ENCODE data around the gene SLC6A13.

SLC6A13 gene

DNA sequence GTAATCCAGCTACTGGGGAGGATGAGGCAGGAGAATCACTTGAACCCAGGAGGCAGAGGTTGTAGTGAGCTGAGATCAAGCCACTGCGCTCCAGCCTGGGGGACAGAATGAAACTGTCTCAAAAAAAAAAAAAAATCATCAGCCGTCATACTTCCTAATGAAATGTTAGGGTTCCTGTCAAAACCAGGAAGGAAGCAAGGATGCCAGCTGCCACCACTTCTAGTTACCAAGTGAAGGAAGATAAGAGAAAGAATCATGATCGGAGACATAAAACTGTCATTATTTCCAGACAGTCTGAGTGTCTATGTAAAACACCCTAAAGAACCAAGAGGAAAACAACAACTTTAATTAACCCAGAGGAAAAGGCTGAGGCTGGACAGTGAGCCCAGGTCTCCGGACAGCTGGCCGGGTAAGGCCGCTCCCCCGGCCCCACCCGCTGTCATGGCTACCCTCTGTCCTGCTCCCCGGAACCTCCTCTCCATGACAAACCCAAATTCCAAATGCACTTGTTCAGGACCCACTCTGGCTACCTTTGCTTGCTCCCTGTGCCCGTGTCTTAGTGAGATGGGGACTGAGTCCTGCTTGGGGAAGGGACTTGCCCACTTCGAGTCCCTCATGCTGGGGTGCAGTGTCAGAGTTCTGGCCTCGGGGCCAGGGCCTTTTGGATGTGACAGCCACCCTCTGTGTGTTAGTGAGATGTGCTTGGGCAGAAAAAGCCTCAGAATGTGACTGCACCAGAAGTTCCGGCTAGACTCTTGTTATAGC, 77.6 kb downstream of the SLC6A13 start:
- TF ChIP-seq, protein P1, sequence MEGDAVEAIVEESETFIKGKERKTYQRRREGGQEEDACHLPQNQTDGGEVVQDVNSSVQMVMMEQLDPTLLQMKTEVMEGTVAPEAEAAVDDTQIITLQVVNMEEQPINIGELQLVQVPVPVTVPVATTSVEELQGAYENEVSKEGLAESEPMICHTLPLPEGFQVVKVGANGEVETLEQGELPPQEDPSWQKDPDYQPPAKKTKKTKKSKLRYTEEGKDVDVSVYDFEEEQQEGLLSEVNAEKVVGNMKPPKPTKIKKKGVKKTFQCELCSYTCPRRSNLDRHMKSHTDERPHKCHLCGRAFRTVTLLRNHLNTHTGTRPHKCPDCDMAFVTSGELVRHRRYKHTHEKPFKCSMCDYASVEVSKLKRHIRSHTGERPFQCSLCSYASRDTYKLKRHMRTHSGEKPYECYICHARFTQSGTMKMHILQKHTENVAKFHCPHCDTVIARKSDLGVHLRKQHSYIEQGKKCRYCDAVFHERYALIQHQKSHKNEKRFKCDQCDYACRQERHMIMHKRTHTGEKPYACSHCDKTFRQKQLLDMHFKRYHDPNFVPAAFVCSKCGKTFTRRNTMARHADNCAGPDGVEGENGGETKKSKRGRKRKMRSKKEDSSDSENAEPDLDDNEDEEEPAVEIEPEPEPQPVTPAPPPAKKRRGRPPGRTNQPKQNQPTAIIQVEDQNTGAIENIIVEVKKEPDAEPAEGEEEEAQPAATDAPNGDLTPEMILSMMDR (IDR thresholded peaks at IDR 0.05; ENCODE audit: low read depth, low read length), result no peak
- no peaks in the 10 kb centered on the region for H3K27me3 ChIP-seq (ENCODE audit: insufficient read depth, low read depth, severe bottlenecking)
- no peaks in the 10 kb centered on the region for H3K36me3 ChIP-seq
- H3K27ac ChIP-seq, result peak overlapping the region; percentile 63
- H3K9me3 ChIP-seq (ENCODE audit: severe bottlenecking), result no peaks in the 10 kb centered on the region
- H3K4me3 ChIP-seq (ENCODE audit: low read depth, low read length), result no peak overlapping the region
- no peak for DNase-seq

DNA sequence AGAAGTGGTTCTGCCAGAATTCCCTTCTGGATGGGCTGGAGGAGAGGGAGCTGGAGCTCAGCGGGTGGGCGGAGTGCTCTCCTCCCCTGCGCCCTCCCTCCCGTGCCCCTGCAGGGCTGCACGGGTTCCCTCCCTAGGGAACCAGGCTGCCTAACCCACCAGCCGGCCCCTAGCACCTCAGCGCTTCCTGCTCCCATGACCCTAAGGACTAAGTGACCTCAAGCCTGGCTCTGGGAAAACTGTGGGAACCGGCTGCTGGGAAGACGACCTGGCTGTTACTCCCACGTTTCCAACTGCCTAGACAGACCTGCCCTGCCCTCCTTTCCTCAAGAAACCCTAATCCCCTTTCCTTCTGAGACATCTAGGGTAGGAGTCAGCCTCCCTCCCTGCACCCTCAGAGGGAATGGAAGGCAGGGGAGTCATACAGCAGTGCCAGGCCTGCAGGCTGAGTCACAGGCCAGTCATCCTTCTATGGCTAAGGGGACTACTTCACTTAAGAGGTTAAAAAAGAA, 80.2 kb downstream of the SLC6A13 start:
- Histone ChIP-seq H3K4me3 (ENCODE audit: low read depth, low read length) (no peak overlapping the region), H3K9me3 (ENCODE audit: severe bottlenecking) (no peaks in the 10 kb centered on the region), H3K36me3 (no peaks in the 10 kb centered on the region), H3K27ac (no peak overlapping the region), H3K27me3 (ENCODE audit: insufficient read depth, low read depth, severe bottlenecking) (no peaks in the 10 kb centered on the region)
- TF ChIP-seq, protein P1 (IDR thresholded peaks at IDR 0.05; ENCODE audit: low read depth, low read length), result no peak
- no peak for DNase-seq

GRCh38 chr12:181921-182320, 80.7 kb downstream of the SLC6A13 start:
- Histone ChIP-seq H3K27me3 (ENCODE audit: insufficient read depth, low read depth, severe bottlenecking) (no peaks in the 10 kb centered on the region), H3K9me3 (ENCODE audit: severe bottlenecking) (no peaks in the 10 kb centered on the region), H3K36me3 (no peaks in the 10 kb centered on the region), H3K27ac (no peak overlapping the region), H3K4me3 (ENCODE audit: low read depth, low read length) (no peak overlapping the region)
- DNase-seq, result no peak
- TF ChIP-seq, protein P1 (IDR thresholded peaks at IDR 0.05; ENCODE audit: low read depth, low read length), result no peak

DNA sequence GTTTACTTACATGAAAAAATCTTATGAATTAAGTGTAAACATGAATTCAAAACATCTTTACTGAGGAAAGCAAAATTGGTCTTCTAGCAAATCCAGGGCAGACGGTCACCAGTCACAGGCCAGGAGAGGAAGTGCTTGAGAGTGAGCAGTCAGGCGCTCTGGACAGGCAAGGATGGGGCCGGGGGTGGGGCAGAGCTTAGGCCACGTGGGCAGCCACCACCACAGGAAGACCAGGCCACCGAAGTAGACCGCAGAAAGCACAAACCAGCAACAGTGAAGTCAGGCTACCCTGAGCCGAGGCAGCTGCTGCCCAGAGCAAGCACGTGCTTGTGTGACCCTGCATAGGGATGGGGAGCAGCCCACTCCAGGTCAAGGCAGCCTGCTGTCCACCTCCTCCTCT, 82.2 kb downstream of the SLC6A13 start:
- H3K27ac ChIP-seq, result no peak overlapping the region
- TF ChIP-seq, protein P1 (IDR thresholded peaks at IDR 0.05; ENCODE audit: low read depth, low read length), result no peak
- DNase-seq, result no peak

GRCh38 chr12:179885-180284, 82.8 kb downstream of the SLC6A13 start:
- DNase-seq, result no peak
- no peaks in the 10 kb centered on the region for H3K27me3 ChIP-seq (ENCODE audit: insufficient read depth, low read depth, severe bottlenecking)
- no peaks in the 10 kb centered on the region for H3K9me3 ChIP-seq (ENCODE audit: severe bottlenecking)
- no peak overlapping the region for H3K4me3 ChIP-seq (ENCODE audit: low read depth, low read length)
- H3K27ac ChIP-seq, result no peak overlapping the region
- TF ChIP-seq, protein P1 (IDR thresholded peaks at IDR 0.05; ENCODE audit: low read depth, low read length), result no peak
- H3K36me3 ChIP-seq, result no peaks in the 10 kb centered on the region

More for the DNA sequence above, 82.2 kb downstream of the SLC6A13 start:
- no peaks in the 10 kb centered on the region for H3K9me3 ChIP-seq (ENCODE audit: severe bottlenecking)
- no peaks in the 10 kb centered on the region for H3K36me3 ChIP-seq
- H3K4me3 ChIP-seq (ENCODE audit: low read depth, low read length), result no peak overlapping the region
- no peaks in the 10 kb centered on the region for H3K27me3 ChIP-seq (ENCODE audit: insufficient read depth, low read depth, severe bottlenecking)

All from WERI-Rb-1 (cell line).